ENCODE measurements around the gene TAX1BP1.
"Not testable (repeated sequence)": the region's sequence is repeated elsewhere in the genome, so short reads cannot be mapped to it uniquely, and the experiment has no call there.

TAX1BP1 gene

DNA sequence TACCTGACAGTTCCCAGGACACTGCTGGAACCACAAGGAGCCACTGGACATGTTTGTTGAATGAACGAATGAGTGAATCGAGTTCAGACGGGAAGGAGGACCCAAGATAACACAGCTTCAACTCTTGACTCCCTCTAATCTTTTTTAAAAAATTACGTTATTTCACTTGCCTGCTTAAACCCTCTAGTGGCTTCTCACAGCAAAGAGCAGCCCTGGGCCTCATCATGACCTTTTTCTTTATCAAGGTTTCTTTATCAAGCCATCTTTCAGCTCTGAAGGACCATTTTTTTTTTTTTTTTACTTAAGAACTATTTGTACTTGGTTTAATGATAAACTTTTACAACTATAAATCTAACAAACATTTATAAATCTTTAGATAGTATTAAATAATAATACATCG, 110.6 kb downstream of the TAX1BP1 start:
- no peak for DNase-seq

GRCh38 chr7:27856703-27857485, 116.9 kb downstream of the TAX1BP1 start:
- DNase-seq, result not testable (repeated sequence)

DNA sequence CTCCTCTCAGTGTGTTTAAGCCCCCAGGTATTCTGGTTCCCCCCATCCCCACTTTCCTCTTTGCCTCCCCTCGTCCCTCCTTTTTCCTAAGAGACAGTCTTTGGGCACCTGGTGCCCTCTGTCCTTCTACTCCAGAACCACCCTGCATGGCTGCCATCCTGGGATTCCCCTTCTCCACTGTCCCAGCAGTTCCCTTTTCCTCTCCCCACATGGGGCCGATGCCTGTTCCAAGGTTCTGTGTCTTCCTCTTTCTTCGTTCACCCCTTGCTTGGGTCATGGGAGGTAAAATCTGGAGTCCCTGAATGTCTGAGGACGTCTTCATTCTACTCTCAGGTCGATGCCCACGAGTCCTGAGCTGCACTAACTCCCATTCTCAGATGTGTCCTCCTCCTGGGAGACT, 120.8 kb downstream of the TAX1BP1 start:
- no peak for DNase-seq

DNA sequence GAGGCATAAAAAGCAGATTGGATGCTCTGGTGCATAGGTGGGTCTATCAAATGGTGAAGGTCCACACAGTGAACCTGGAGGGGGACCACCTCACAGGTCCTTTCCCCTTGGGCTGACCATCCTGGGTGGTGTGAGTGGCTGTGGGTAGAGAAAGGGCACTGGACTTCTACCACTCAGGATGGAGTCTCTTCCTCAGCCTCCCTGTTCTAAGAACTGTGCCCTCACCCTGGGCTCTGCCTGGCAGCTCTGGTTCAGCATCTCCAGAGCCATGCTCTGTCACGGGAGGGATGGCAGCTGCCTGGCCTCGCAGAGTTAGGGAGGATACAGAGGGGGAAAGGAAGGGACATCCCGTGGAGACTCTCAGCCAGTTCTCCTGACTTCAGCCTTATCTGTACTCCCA, 121.8 kb downstream of the TAX1BP1 start:
- DNase-seq, result no peak

DNA sequence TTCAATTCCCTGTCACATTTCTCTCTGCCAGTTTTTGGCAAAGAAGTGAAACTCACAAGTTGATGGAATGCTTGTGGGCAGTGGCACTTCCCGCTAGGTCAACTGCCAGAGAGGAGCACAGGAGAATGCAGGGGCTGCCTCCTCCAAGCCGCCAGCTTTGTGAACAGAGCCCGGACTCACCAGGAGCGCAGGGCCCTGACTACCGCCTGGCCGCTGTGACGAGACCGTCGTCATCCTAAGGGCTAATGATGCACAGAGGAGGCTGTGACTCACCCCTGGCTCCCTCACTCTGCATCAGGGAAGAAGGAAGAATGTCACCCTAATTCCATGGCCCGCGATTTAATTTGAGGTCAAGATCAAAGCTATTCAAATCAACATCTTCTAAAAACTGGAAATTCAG, 123.9 kb downstream of the TAX1BP1 start:
- no peak for DNase-seq

- no peak for DNase-seq
Measured at GRCh38 chr7:27866256-27866655, 126.3 kb downstream of the TAX1BP1 start.

- no peak for DNase-seq
Measured at GRCh38 chr7:27866828-27867672, 127.1 kb downstream of the TAX1BP1 start.

DNA sequence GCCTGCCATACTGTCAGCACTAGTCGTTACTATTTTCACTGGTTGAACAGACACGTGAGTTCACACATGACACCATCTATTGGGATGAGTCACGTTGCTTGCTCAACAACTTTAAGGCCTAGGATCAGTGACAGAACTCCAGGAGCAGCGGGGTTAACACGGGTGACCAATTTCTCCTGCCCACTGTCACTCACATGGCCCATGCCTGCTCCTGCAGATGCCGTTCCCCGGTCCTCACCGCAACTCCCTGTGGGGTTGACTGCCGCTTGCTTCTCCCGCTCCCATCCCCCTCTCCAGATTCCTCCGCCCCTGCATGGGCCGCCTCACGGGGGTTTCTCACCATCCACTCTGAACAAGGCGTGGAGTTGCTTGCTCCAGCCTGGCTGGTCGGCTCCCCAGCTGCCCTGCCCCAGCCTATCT, 128.2 kb downstream of the TAX1BP1 start:
- no peak for DNase-seq

DNA sequence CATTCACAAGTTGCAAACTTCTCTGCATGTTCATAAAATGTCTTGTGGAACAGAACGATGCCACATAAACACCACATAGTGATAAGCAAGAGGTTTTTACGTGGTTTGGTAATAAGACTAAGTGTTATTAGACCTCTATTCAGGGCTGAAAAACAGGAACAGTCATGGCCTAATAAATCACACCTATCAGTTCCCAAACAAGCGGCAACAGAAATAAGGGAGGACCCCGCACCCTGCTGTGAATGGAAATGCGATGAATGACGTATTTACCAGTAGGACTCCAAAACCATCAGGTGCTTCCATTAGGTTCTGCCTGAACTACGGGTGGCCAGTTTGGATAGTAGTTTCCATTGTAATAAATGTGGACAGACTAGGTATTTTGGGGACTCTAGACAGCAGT, 129.1 kb downstream of the TAX1BP1 start:
- DNase-seq, result no peak

- DNase-seq, result no peak
Measured at GRCh38 chr7:27870595-27870994, 130.6 kb downstream of the TAX1BP1 start.

- DNase-seq, result no peak
Measured at GRCh38 chr7:27871086-27871485, 131.1 kb downstream of the TAX1BP1 start.

- no peak for DNase-seq
Measured at GRCh38 chr7:27871866-27872265, 131.9 kb downstream of the TAX1BP1 start.

GRCh38 chr7:27872356-27873275, 132.7 kb downstream of the TAX1BP1 start:
- DNase-seq, result no peak

- no peak for DNase-seq
Measured at GRCh38 chr7:27873981-27874957, 134.3 kb downstream of the TAX1BP1 start.

DNA sequence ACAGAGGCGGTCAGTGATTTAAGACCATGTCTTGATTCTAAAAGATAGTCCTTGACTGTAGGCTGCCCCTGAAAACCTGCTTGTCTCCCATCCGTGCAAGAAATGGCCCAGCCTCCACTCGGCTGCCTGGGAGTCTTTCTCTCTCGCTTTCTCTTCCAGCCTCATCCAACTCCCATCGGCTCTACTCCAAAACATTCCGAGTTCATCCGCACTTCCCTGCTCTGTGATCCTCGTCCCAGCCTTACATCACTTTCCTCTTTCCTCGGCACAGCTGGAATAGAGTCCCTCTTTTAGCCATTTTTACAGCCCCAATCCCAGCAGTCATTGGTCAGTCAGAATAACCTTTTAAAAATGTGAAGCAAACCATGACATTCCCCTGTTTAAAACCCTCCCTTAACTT, 135.1 kb downstream of the TAX1BP1 start:
- DNase-seq, result no peak

- DNase-seq, result no peak
Measured at GRCh38 chr7:27875832-27876231, 135.9 kb downstream of the TAX1BP1 start.

DNA sequence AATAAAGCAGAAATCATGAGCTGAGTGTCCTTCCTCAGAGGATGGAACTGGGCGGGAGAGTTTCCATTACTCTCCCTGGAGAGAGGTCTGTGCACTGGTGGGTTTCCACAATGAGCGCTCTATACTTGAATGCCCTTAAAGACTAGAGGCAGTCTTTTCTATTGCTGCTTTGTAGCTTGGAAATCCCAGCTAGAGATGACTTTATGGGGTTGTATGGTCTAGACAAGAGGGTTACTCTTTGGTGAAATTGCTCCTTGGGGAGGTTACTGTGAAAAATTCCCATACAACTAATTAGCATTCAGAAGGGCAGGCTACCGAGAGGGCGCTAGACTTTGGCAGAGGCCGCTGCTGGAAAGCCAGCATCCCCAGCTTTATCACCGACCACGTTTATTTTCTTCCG, 136.8 kb downstream of the TAX1BP1 start:
- DNase-seq, result no peak
